UCSD-AML1 (cell line): ENCODE results near the gene CORO2B.
A peak's percentile ranks its signal among the peaks of the same experiment; 100 is the strongest.
"Not testable (repeated sequence)": the region's sequence is repeated elsewhere in the genome, so short reads cannot be mapped to it uniquely, and the experiment has no call there.

ENCODE experiments used
- DNase-seq: peaks from one replicate; lab custom pipeline; 2025; ENCODE audit not compliant: unreplicated experiment; lab: John Stamatoyannopoulos, UW

Gene CORO2B

GRCh38 chr15:68643216-68643830 lies 64.5 kb downstream of the CORO2B start:
- no peak for DNase-seq

- no peak for DNase-seq
Measured at GRCh38 chr15:68644083-68644904, 65.5 kb downstream of the CORO2B start.

- DNase-seq, result no peak
Measured at GRCh38 chr15:68644996-68645395, 66.2 kb downstream of the CORO2B start.

- no peak for DNase-seq
Measured at GRCh38 chr15:68646156-68646555, 67.4 kb downstream of the CORO2B start.

- DNase-seq, result no peak
Measured at GRCh38 chr15:68646696-68647095, 67.9 kb downstream of the CORO2B start.

GRCh38 chr15:68647361-68647760 lies 68.6 kb downstream of the CORO2B start:
- not testable (repeated sequence) for DNase-seq

GRCh38 chr15:68650901-68651709 lies 72.3 kb downstream of the CORO2B start:
- DNase-seq, result peak; percentile 34

GRCh38 chr15:68651916-68652525 lies 73.2 kb downstream of the CORO2B start:
- DNase-seq, result no peak

- DNase-seq, result no peak
Measured at GRCh38 chr15:68653031-68653635, 74.3 kb downstream of the CORO2B start.

GRCh38 chr15:68653801-68654200 lies 75.0 kb downstream of the CORO2B start:
- DNase-seq, result no peak

GRCh38 chr15:68654786-68655560 lies 76.2 kb downstream of the CORO2B start:
- DNase-seq, result no peak

- DNase-seq, result no peak
Measured at GRCh38 chr15:68655686-68656437, 77.1 kb downstream of the CORO2B start.

GRCh38 chr15:68656438-68656739 lies 77.6 kb downstream of the CORO2B start:
- DNase-seq, result no peak

- no peak for DNase-seq
Measured at GRCh38 chr15:68658151-68658550, 79.4 kb downstream of the CORO2B start.

GRCh38 chr15:68658641-68659358 lies 80.0 kb downstream of the CORO2B start:
- DNase-seq, result no peak

- no peak for DNase-seq
Measured at GRCh38 chr15:68663526-68663925, 84.7 kb downstream of the CORO2B start.

GRCh38 chr15:68666120-68666811 lies 87.5 kb downstream of the CORO2B start:
- peak; percentile 45 for DNase-seq

- DNase-seq, result no peak
Measured at GRCh38 chr15:68666812-68667450, 88.1 kb downstream of the CORO2B start.
